Measurements from ENCODE around the gene ZNF552. TPM values are rescaled to one million over a fixed set of nuclear protein-coding genes. Genes with fewer than 3 reads are reported as not detected.
A peak's percentile ranks its signal among the peaks of the same experiment; 100 is the strongest.

The ZNF552 gene
- total and polyA plus RNA-seq, 8 donors, result 3.4 to 5.8 (median 4.1) TPM

GRCh38 chr19:57773488-57773887, 41.2 kb downstream of the ZNF552 start:
- Histone ChIP-seq H3K4me1 (peaks cover 0 to 7% (median 0%) of the 10 kb centered on the region in 3 donors), H3K27me3 (no peaks in the 10 kb centered on the region), H3K4me3 (no peak overlapping the region), H3K27ac (no peak overlapping the region), H3K36me3 (peaks cover 0 to 20% (median 4%) of the 10 kb centered on the region in 3 donors), H3K9me3 (peaks cover 0 to 2% (median 0%) of the 10 kb centered on the region in 4 donors)
- DNase-seq (no peak), ATAC-seq (no peak), FAIRE-seq (no peak)
- intact Hi-C loops (cut with DNase I), result no loop called here
- TF ChIP-seq CTCF (IDR thresholded peaks at IDR 0.05), result no peak
- 98 to 99% methylated on average over 3 of the region's 3 CpGs for WGBS, 2 donors

- no peak for ATAC-seq
- no peaks in the 10 kb centered on the region for H3K9me3 ChIP-seq
Measured at GRCh38 chr19:57771417-57771816, 43.3 kb downstream of the ZNF552 start.

GRCh38 chr19:57769345-57770131, 45.2 kb downstream of the ZNF552 start, which contains the start of gene ZNF586:
Gene ZNF586 (plus strand): TSS chr19:57769676. CDS start chr19:57769843, 167 bp downstream.
- 3 to 4% methylated on average over 55 to 61 of the region's 61 CpGs for WGBS, 2 donors
- intact Hi-C loops (cut with DNase I), result no loop called here
- no peak for TF ChIP-seq CTCF (IDR thresholded peaks at IDR 0.05)
- Histone ChIP-seq H3K4me1 (peaks cover 0 to 7% (median 0%) of the 10 kb centered on the region in 3 donors), H3K4me3 (peak within 1 kb of the TSS; percentile 76 to 94 (median 84)), H3K27ac (peak within 1 kb of the TSS; percentile 42 to 67 (median 50)), H3K36me3 (no peaks in the 10 kb centered on the region), H3K9me3 (no peaks in the 10 kb centered on the region), H3K27me3 (no peaks in the 10 kb centered on the region)
- ATAC-seq (peak; percentile 99 to 100 (median 100)), FAIRE-seq (no peak), DNase-seq (peak; percentile 83 to 95 (median 88))

More at GRCh38 chr19:57771417-57771816, 43.3 kb downstream of the ZNF552 start:
- H3K36me3 ChIP-seq, result peaks cover 0 to 12% (median 0%) of the 10 kb centered on the region in 3 donors
- peaks cover 0 to 7% (median 0%) of the 10 kb centered on the region in 3 donors for H3K4me1 ChIP-seq
- no peak for FAIRE-seq
- no peak overlapping the region for H3K4me3 ChIP-seq
- intact Hi-C loops (cut with DNase I), result no loop called here
- DNase-seq, result no peak
- no peak for TF ChIP-seq CTCF (IDR thresholded peaks at IDR 0.05)
- WGBS, 2 donors, result 92 to 96% methylated on average over 4 of the region's 4 CpGs
- no peaks in the 10 kb centered on the region for H3K27me3 ChIP-seq
- H3K27ac ChIP-seq, result no peak overlapping the region

GRCh38 chr19:57759096-57759495, 55.6 kb downstream of the ZNF552 start:
- Histone ChIP-seq H3K9me3 (peaks cover 0 to 1% (median under 1%) of the 10 kb centered on the region in 4 donors), H3K4me3 (no peak overlapping the region), H3K27ac (no peak overlapping the region), H3K36me3 (peaks cover 5 to 56% (median 16%) of the 10 kb centered on the region in 3 donors), H3K27me3 (no peaks in the 10 kb centered on the region), H3K4me1 (no peaks in the 10 kb centered on the region)
- ATAC-seq (no peak), DNase-seq (no peak), FAIRE-seq (no peak)
- WGBS, 2 donors, result 96 to 99% methylated on average over 2 of the region's 2 CpGs
- TF ChIP-seq CTCF (IDR thresholded peaks at IDR 0.05), result no peak
- intact Hi-C loops (cut with DNase I), result no loop called here

GRCh38 chr19:57757941-57758340, 56.8 kb downstream of the ZNF552 start:
- ATAC-seq (no peak), DNase-seq (no peak), FAIRE-seq (no peak)
- Histone ChIP-seq H3K4me3 (no peak overlapping the region), H3K36me3 (peaks cover 9 to 62% (median 26%) of the 10 kb centered on the region in 3 donors), H3K27ac (no peak overlapping the region), H3K4me1 (no peaks in the 10 kb centered on the region), H3K9me3 (peaks cover 0 to 8% (median 0%) of the 10 kb centered on the region in 4 donors), H3K27me3 (no peaks in the 10 kb centered on the region)
- TF ChIP-seq CTCF (IDR thresholded peaks at IDR 0.05), result no peak
- WGBS, 2 donors, result 89 to 98% methylated on average over 2 of the region's 2 CpGs
- intact Hi-C loops (cut with DNase I), result no loop called here

Data from pancreas (tissue), 10 donors.